AG09319 (cell line): Measurements from ENCODE around the gene RELL1.
A peak's percentile ranks its signal among the peaks of the same experiment; 100 is the strongest.

Source experiments
- DNase-seq: peaks from one replicate; pipeline ENCODE4 v3.0.0-alpha.2; 2010; ENCODE audit warnings: low read depth; ENCODE audit errors: extremely low read depth
- CTCF ChIP-seq: IDR thresholded peaks from 2 replicates; pipeline ENCODE4 v1.5.1; 2011; ENCODE audit warnings: low read depth, mild to moderate bottlenecking, inconsistent platforms, low read length, moderate library complexity

Gene RELL1

GRCh38 chr4:37632836-37633235 lies 53.3 kb downstream of the RELL1 start:
- TF ChIP-seq CTCF, result no peak
- no peak for DNase-seq

GRCh38 chr4:37631551-37631950 lies 54.6 kb downstream of the RELL1 start:
- DNase-seq, result no peak
- TF ChIP-seq CTCF, result no peak

- no peak for DNase-seq
- TF ChIP-seq CTCF, result no peak
These were observed 56.5 kb downstream of the RELL1 start for GRCh38 chr4:37629713-37630112.

GRCh38 chr4:37628977-37629609 lies 57.1 kb downstream of the RELL1 start:
- TF ChIP-seq CTCF, result no peak
- DNase-seq, result peak; percentile 81

GRCh38 chr4:37627263-37627662 lies 58.9 kb downstream of the RELL1 start:
- no peak for DNase-seq

GRCh38 chr4:37625499-37625898 lies 60.7 kb downstream of the RELL1 start:
- no peak for TF ChIP-seq CTCF
- no peak for DNase-seq

More at GRCh38 chr4:37627263-37627662, 58.9 kb downstream of the RELL1 start:
- no peak for TF ChIP-seq CTCF

- no peak for TF ChIP-seq CTCF
- no peak for DNase-seq
These were observed 62.2 kb downstream of the RELL1 start for GRCh38 chr4:37623940-37624339.
